ENCODE data around the gene DCP1A.

DNA sequence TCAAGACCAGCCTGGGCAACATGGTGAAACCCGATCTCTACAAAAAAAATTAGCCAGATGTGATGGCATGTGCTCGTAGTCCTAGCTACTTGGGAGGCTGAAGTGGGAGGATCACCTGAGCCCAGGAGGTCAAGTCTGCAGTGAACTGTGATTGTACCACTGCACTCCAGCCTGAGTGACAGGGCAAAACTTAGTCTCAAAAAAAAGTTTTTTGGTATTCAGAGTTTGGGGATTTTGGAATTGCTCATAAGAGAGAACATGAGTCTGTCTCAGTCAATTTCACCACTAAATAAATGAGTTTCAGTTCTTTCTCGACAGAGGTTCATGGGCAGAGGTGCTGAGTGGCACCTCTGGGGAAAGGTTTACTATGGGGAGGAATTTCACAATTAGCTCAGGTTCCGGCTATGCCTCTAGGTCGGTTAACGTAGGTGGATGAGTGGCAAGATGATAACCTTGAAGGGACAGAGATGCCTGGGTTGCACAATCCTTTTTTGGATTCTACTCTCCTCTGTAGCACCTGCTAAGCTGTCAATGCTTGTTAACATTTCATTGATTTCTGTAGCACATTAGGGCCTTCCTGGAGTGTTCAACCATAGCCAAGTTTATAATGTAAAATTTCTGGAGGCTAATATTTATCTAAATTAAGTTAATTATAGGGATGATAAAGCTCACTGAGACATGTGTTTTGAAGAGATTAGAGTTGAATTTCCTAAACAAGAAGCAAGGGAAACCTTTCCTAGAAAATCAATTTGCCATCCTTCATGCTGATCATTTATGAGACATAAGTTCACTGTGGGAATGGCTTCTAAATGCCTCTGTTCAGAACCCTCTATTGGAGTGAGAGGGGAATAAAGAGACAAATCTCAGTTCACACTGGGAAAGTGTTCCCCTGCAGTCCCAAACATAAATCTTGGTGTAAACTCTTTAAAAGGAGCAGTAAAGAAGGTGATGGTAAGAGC is 37.4 kb upstream of the DCP1A start:
- TF ChIP-seq CTCF (IDR thresholded peaks at IDR 0.05) (no peak), POLR2AphosphoS5 (IDR thresholded peaks at IDR 0.05) (no peak), EP300 (IDR thresholded peaks at IDR 0.05) (no peak)

Data from gastroesophageal sphincter (tissue), 3 donors.